GM18511 (cell line): ENCODE results near the gene ATP9B.
A peak's percentile ranks its signal among the peaks of the same experiment; 100 is the strongest.

Source experiments
- ATAC-seq: cut with Tn5 transposase; IDR thresholded peaks from one replicate; pipeline ENCODE4 v1.9.1; 2021; ENCODE audit warnings: mild to moderate bottlenecking, moderate library complexity; ENCODE audit not compliant: unreplicated experiment

Gene ATP9B

GRCh38 chr18:79404567-79404910 is 335.3 kb downstream of the ATP9B start:
- ATAC-seq, result no peak

GRCh38 chr18:79405019-79405780 is 336.0 kb downstream of the ATP9B start:
- ATAC-seq, result no peak

- peak; percentile 88 for ATAC-seq
Observed at GRCh38 chr18:79405781-79406575, 336.8 kb downstream of the ATP9B start.

GRCh38 chr18:79406708-79407107 is 337.5 kb downstream of the ATP9B start:
- ATAC-seq, result no peak

- no peak for ATAC-seq
Observed at GRCh38 chr18:79409313-79409712, 340.1 kb downstream of the ATP9B start.

GRCh38 chr18:79410171-79410641 is 341.0 kb downstream of the ATP9B start:
- ATAC-seq, result no peak

GRCh38 chr18:79410731-79411613 is 341.8 kb downstream of the ATP9B start:
- no peak for ATAC-seq

- ATAC-seq, result no peak
Observed at GRCh38 chr18:79411614-79412526, 342.7 kb downstream of the ATP9B start.

- no peak for ATAC-seq
Observed at GRCh38 chr18:79413025-79413424, 343.8 kb downstream of the ATP9B start.

GRCh38 chr18:79413426-79413825 is 344.2 kb downstream of the ATP9B start:
- no peak for ATAC-seq

- ATAC-seq, result no peak
Observed at GRCh38 chr18:79413901-79414300, 344.7 kb downstream of the ATP9B start.

- peak; percentile 55 for ATAC-seq
Observed at GRCh38 chr18:79416022-79416676, 347.0 kb downstream of the ATP9B start.

GRCh38 chr18:79416677-79417052 is 347.5 kb downstream of the ATP9B start:
- ATAC-seq, result no peak

GRCh38 chr18:79418236-79418635 is 349.0 kb downstream of the ATP9B start:
- no peak for ATAC-seq

GRCh38 chr18:79418642-79419041 is 349.4 kb downstream of the ATP9B start:
- ATAC-seq, result no peak

GRCh38 chr18:79420033-79420745 is 351.0 kb downstream of the ATP9B start:
- no peak for ATAC-seq

- no peak for ATAC-seq
Observed at GRCh38 chr18:79421275-79421857, 352.2 kb downstream of the ATP9B start.

- ATAC-seq, result peak; percentile 85
Observed at GRCh38 chr18:79422022-79422782, 353.0 kb downstream of the ATP9B start.
